Fibroblast of pulmonary artery (primary cell): Measurements from ENCODE around the gene RHEB.
"Not testable (repeated sequence)": the region's sequence is repeated elsewhere in the genome, so short reads cannot be mapped to it uniquely, and the experiment has no call there.

Experiments
- DNase-seq: peaks from one replicate; pipeline ENCODE4 v3.0.0-alpha.2; 2010; ENCODE audit warnings: low read depth
- H3K4me3 ChIP-seq: replicated peaks from 2 replicates; pipeline ENCODE4 v1.5.1; 2011; ENCODE audit warnings: low read depth, mild to moderate bottlenecking, control low read depth, low read length, moderate library complexity
- TF ChIP-seq, protein P1 (sequence below): IDR thresholded peaks from 2 replicates; pipeline ENCODE4 v1.5.1; 2011; ENCODE audit warnings: mild to moderate bottlenecking, control low read depth, low read length, inconsistent platforms; ENCODE audit errors: missing control alignments

Gene RHEB

GRCh38 chr7:151544183-151544582 is 24.5 kb upstream of the RHEB start:
- no peak for DNase-seq
- H3K4me3 ChIP-seq = no peak overlapping the region
- TF ChIP-seq, protein P1, sequence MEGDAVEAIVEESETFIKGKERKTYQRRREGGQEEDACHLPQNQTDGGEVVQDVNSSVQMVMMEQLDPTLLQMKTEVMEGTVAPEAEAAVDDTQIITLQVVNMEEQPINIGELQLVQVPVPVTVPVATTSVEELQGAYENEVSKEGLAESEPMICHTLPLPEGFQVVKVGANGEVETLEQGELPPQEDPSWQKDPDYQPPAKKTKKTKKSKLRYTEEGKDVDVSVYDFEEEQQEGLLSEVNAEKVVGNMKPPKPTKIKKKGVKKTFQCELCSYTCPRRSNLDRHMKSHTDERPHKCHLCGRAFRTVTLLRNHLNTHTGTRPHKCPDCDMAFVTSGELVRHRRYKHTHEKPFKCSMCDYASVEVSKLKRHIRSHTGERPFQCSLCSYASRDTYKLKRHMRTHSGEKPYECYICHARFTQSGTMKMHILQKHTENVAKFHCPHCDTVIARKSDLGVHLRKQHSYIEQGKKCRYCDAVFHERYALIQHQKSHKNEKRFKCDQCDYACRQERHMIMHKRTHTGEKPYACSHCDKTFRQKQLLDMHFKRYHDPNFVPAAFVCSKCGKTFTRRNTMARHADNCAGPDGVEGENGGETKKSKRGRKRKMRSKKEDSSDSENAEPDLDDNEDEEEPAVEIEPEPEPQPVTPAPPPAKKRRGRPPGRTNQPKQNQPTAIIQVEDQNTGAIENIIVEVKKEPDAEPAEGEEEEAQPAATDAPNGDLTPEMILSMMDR = no peak

GRCh38 chr7:151542606-151543130 is 23.0 kb upstream of the RHEB start:
- no peak overlapping the region for H3K4me3 ChIP-seq
- TF ChIP-seq, protein P1 = no peak
- no peak for DNase-seq

DNA sequence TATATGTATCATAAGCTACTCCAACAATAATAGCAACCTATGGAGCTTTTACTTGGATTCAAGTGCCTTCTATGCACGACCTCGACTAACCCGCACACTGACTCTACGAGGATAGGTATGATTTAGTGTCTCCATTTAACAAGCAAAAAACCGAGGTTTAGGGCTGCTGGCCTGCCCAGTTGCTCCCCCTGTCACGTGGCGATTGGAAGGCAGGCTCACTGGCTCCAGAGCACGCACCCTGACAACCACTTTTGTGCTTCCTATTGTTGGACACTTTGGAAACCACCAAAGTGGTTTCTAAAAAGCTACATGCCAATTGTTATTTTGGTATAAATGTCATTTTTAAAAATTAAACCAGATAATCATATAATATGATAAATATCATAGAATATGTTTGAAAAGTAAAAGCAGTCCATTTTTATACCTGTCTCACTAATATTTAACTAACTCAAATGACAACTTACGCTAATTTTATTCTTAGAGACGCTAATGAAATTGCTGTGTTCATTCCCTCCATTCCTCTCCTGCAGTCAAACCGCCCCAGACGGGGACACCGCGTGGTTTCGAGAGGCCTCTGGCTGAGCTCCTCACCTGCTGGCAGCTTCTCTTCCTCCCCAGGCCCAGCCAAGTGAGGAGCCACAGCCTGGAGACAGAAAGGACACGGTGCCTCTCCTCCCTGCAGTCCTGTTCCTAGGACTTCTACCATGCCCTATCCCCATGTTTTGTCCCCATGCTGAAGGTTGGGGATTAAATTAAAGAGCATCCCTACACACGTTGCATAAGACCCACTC is 22.2 kb upstream of the RHEB start:
- DNase-seq = no peak
- TF ChIP-seq, protein P1 = no peak
- no peak overlapping the region for H3K4me3 ChIP-seq

GRCh38 chr7:151540146-151540545 is 20.5 kb upstream of the RHEB start:
- no peak overlapping the region for H3K4me3 ChIP-seq
- no peak for DNase-seq
- TF ChIP-seq, protein P1 = no peak

DNA sequence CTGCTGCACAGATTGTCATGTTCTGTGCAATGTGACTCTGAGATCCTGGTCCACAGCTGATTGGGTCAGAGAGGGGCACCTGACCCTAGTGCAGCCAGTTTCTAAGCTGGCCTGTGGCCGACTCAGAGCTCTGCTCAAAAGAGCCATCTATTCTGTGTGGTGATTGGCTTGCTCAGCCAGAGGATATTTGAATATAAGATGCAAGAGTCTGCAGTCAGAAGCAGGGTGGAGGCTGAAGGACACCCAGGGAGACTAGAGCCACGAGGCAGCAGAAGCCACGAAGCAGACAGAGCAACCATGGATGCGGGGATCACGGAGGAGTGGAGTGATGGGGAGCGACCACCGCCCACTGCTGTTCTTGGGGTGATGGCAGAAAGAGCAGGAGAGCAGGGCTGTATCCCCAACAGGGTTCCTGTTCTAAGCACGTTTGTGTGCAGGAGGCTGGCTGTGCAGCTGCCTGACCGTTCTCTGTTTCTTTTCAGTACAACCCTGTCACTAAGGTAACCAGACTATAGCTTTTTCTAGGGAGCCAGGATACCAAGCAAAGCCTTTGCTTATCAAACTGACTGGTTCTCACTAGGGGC is 19.5 kb upstream of the RHEB start:
- no peak for DNase-seq
- no peak overlapping the region for H3K4me3 ChIP-seq
- TF ChIP-seq, protein P1 = no peak

GRCh38 chr7:151537818-151538561 is 18.3 kb upstream of the RHEB start:
- DNase-seq = no peak
- TF ChIP-seq, protein P1 = no peak

DNA sequence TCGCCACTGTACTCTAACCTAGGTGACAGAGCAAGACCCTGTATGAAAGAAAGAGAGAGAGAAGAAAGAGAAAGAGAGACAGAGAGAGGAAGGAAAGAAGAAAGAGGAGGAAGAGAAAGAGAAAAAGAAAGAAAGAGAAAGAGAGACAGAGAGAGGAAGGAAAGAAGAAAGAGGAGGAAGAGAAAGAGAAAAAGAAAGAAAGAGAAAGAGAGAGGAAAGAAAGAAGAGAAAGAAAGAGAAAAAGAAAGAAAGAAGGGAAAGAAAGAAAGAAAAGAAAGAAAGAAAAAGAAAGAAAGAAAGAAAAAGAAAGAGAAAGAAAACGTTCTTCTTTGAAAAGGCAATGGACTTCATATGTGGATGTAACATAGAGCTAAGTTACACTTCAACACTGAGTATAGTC is 16.5 kb upstream of the RHEB start:
- DNase-seq, H3K4me3 ChIP-seq: not testable (repeated sequence)

More at GRCh38 chr7:151537818-151538561, 18.3 kb upstream of the RHEB start:
- no peak overlapping the region for H3K4me3 ChIP-seq
